ENCODE measurements around the gene BBS9. TPM values are rescaled to one million over a fixed set of nuclear protein-coding genes. Genes with fewer than 3 reads are reported as not detected.

The BBS9 gene
- total and polyA plus RNA-seq, 2 donors (not counting 3 experiments of a cell fraction or from before 2014, with no cell fraction given): 5.7 to 17.4 TPM

- Histone ChIP-seq H2AFZ (ENCODE audit: low read depth, low read length) (no peak overlapping the region), H3K9me1 (replicated peaks; ENCODE audit: control insufficient read depth, extremely low read depth, insufficient read depth, low read length) (no peaks in the 10 kb centered on the region), H3K27ac (ENCODE audit: insufficient read depth, low read depth, low read length) (no peak overlapping the region), H3K27me3 (ENCODE audit: control insufficient read depth in 2 of 2, insufficient read depth in 2 of 2, low read length in 2 of 2) (no peaks in the 10 kb centered on the region), H3K9ac (replicated peaks; ENCODE audit: extremely low read depth, insufficient read depth, low read length) (no peak overlapping the region), H3K9me3 (replicated peaks; ENCODE audit: control insufficient read depth, insufficient read depth, low read length) (no peaks in the 10 kb centered on the region), H3K79me2 (ENCODE audit: control insufficient read depth, insufficient read depth, low read length) (no peaks in the 10 kb centered on the region), H4K20me1 (replicated peaks; ENCODE audit: control insufficient read depth, extremely low read depth, insufficient read depth, low read length) (no peaks in the 10 kb centered on the region), H3K4me3 (replicated peaks in 1 of 3; ENCODE audit: insufficient read depth in 1 of 3, low read depth in 1 of 3, low read length in 3 of 3) (no peak overlapping the region), H3K36me3 (ENCODE audit: control insufficient read depth in 2 of 2, extremely low read depth in 1 of 2, insufficient read depth in 2 of 2, low read length in 2 of 2) (no peaks in the 10 kb centered on the region), H3K4me1 (ENCODE audit: control insufficient read depth, extremely low read depth, insufficient read depth, low read length) (no peaks in the 10 kb centered on the region), H3K4me2 (ENCODE audit: insufficient read depth, low read length) (no peak overlapping the region)
- TF ChIP-seq POLR2A (IDR thresholded peaks at IDR 0.05; ENCODE audit: low read depth, low read length): no peak
- TF ChIP-seq FOS (IDR thresholded peaks at IDR 0.05; ENCODE audit: borderline replicate concordance, insufficient read depth, low read length): no peak
- TF ChIP-seq JUN (IDR thresholded peaks at IDR 0.05; ENCODE audit: borderline replicate concordance, insufficient read depth, insufficient read length, low read depth): no peak
- TF ChIP-seq EZH2 (IDR thresholded peaks at IDR 0.05; ENCODE audit: borderline replicate concordance, low read depth, low read length, severe bottlenecking): no peak
- no peak for TF ChIP-seq POLR2AphosphoS5 (IDR thresholded peaks at IDR 0.05; ENCODE audit: insufficient read depth, low read depth, low read length)
- no peak for TF ChIP-seq GATA2 (IDR thresholded peaks at IDR 0.05; ENCODE audit: insufficient read depth, insufficient read length, low read depth, low read length)
- TF ChIP-seq MYC (IDR thresholded peaks at IDR 0.05; ENCODE audit: low read depth, low read length): no peak
- no peak for TF ChIP-seq CTCF (IDR thresholded peaks at IDR 0.05; ENCODE audit: extremely low read depth in 1 of 2, insufficient read depth in 1 of 2, low read depth in 1 of 2, low read length in 2 of 2)
- no peak for TF ChIP-seq MAX (IDR thresholded peaks at IDR 0.05; ENCODE audit: insufficient read depth, insufficient read length)
- POLR2A ChIA-PET: no interaction called here
- dilution Hi-C loops (cut with MboI; ENCODE audit: extremely low pct_ligation_motif_present, low sequenced_read_pairs): no loop called here
- no TSS peak for BruUV-seq (replicated peaks)
- intact Hi-C loops (cut with micrococcal nuclease): no loop called here
- CTCF ChIA-PET: no interaction called here
- DNase-seq (ENCODE audit: low read depth, low spot score) (no peak), FAIRE-seq (no peak)
Observed at GRCh38 chr7:33300131-33300530, 170.8 kb downstream of the BBS9 start.

Measured in endothelial cell of umbilical vein (primary cell).